ENCODE data around the gene KLHL21.

KLHL21 gene

GRCh38 chr1:6623269-6623965 lies 20.7 kb upstream of the KLHL21 start:
- FAIRE-seq (no peak), DNase-seq (ENCODE audit: insufficient read length) (no peak)
- TF ChIP-seq POLR2AphosphoS5 (IDR thresholded peaks at IDR 0.05; ENCODE audit: low read depth, low read length) (no peak), POLR2A (IDR thresholded peaks at IDR 0.05; ENCODE audit: low read depth, low read length) (no peak), TAF1 (IDR thresholded peaks at IDR 0.05; ENCODE audit: borderline replicate concordance, low read depth, low read length) (no peak)

GRCh38 chr1:6622396-6623152 lies 19.9 kb upstream of the KLHL21 start:
- TF ChIP-seq TAF1 (IDR thresholded peaks at IDR 0.05; ENCODE audit: borderline replicate concordance, low read depth, low read length) (no peak), POLR2A (IDR thresholded peaks at IDR 0.05; ENCODE audit: low read depth, low read length) (no peak), POLR2AphosphoS5 (IDR thresholded peaks at IDR 0.05; ENCODE audit: low read depth, low read length) (no peak)
- DNase-seq (ENCODE audit: insufficient read length) (no peak), FAIRE-seq (no peak)

- no peak for TF ChIP-seq POLR2A (IDR thresholded peaks at IDR 0.05; ENCODE audit: low read depth, low read length)
- TF ChIP-seq POLR2AphosphoS5 (IDR thresholded peaks at IDR 0.05; ENCODE audit: low read depth, low read length): no peak
- TF ChIP-seq TAF1 (IDR thresholded peaks at IDR 0.05; ENCODE audit: borderline replicate concordance, low read depth, low read length): no peak
These were observed 19.0 kb upstream of the KLHL21 start for GRCh38 chr1:6621429-6622391.

GRCh38 chr1:6619045-6619444 lies 16.4 kb upstream of the KLHL21 start:
- DNase-seq (ENCODE audit: insufficient read length) (no peak), FAIRE-seq (no peak)
- no peak for TF ChIP-seq POLR2AphosphoS5 (IDR thresholded peaks at IDR 0.05; ENCODE audit: low read depth, low read length)
- TF ChIP-seq TAF1 (IDR thresholded peaks at IDR 0.05; ENCODE audit: borderline replicate concordance, low read depth, low read length): no peak
- no peak for TF ChIP-seq POLR2A (IDR thresholded peaks at IDR 0.05; ENCODE audit: low read depth, low read length)

More at GRCh38 chr1:6621429-6622391, 19.0 kb upstream of the KLHL21 start:
- FAIRE-seq (no peak), DNase-seq (ENCODE audit: insufficient read length) (no peak)

- DNase-seq (ENCODE audit: insufficient read length) (no peak), FAIRE-seq (no peak)
- TF ChIP-seq POLR2A (IDR thresholded peaks at IDR 0.05; ENCODE audit: low read depth, low read length) (no peak), TAF1 (IDR thresholded peaks at IDR 0.05; ENCODE audit: borderline replicate concordance, low read depth, low read length) (no peak), POLR2AphosphoS5 (IDR thresholded peaks at IDR 0.05; ENCODE audit: low read depth, low read length) (no peak)
These were observed 12.5 kb upstream of the KLHL21 start for GRCh38 chr1:6614929-6615785.

- DNase-seq (ENCODE audit: insufficient read length): peak; percentile 89
- no peak for FAIRE-seq
These were observed 11.6 kb upstream of the KLHL21 start for GRCh38 chr1:6614019-6614928.

GRCh38 chr1:6613361-6614018 lies 10.8 kb upstream of the KLHL21 start, which contains the start of gene PHF13:
Gene PHF13 (plus strand): TSS chr1:6613731. CDS start chr1:6614067, 336 bp downstream.
- DNase-seq (ENCODE audit: insufficient read length) (peak; percentile 99), FAIRE-seq (peak; percentile 92)
- peak; percentile 27; the same call in 1 of the 2 replicates for TF ChIP-seq POLR2AphosphoS5 (IDR thresholded peaks at IDR 0.05; ENCODE audit: low read depth, low read length)
- TF ChIP-seq TAF1 (IDR thresholded peaks at IDR 0.05; ENCODE audit: borderline replicate concordance, low read depth, low read length): 0 out of 2 replicates have a peak, but pooled peaks have one; percentile 16
- TF ChIP-seq POLR2A (IDR thresholded peaks at IDR 0.05; ENCODE audit: low read depth, low read length): peak; percentile 46; the same call in 1 of the 2 replicates

More at GRCh38 chr1:6614019-6614928, 11.6 kb upstream of the KLHL21 start:
- TF ChIP-seq POLR2AphosphoS5 (IDR thresholded peaks at IDR 0.05; ENCODE audit: low read depth, low read length): no peak
- no peak for TF ChIP-seq TAF1 (IDR thresholded peaks at IDR 0.05; ENCODE audit: borderline replicate concordance, low read depth, low read length)
- no peak for TF ChIP-seq POLR2A (IDR thresholded peaks at IDR 0.05; ENCODE audit: low read depth, low read length)

- no peak for FAIRE-seq
- DNase-seq (ENCODE audit: insufficient read length): peak; percentile 74
- TF ChIP-seq POLR2AphosphoS5 (IDR thresholded peaks at IDR 0.05; ENCODE audit: low read depth, low read length) (no peak), POLR2A (IDR thresholded peaks at IDR 0.05; ENCODE audit: low read depth, low read length) (no peak), TAF1 (IDR thresholded peaks at IDR 0.05; ENCODE audit: borderline replicate concordance, low read depth, low read length) (no peak)
These were observed 10.1 kb upstream of the KLHL21 start for GRCh38 chr1:6612641-6613360.
